UCSD-AML1 (cell line): ENCODE measurements around the gene LIG1.
"Not testable (repeated sequence)": the region's sequence is repeated elsewhere in the genome, so short reads cannot be mapped to it uniquely, and the experiment has no call there.

Source experiments
- DNase-seq: peaks from one replicate; lab custom pipeline; 2025; ENCODE audit not compliant: unreplicated experiment; lab: John Stamatoyannopoulos, UW

LIG1 gene

GRCh38 chr19:48085904-48086864 lies 84.0 kb downstream of the LIG1 start:
- no peak for DNase-seq

GRCh38 chr19:48085076-48085475 lies 85.1 kb downstream of the LIG1 start:
- no peak for DNase-seq

- DNase-seq, result no peak
Observed at GRCh38 chr19:48081106-48081505, 89.0 kb downstream of the LIG1 start.

GRCh38 chr19:48070177-48070769 lies 99.9 kb downstream of the LIG1 start:
- DNase-seq, result not testable (repeated sequence)

- DNase-seq, result no peak
Observed at GRCh38 chr19:48069435-48069834, 100.7 kb downstream of the LIG1 start.
